NCI-H187 (cell line): ENCODE measurements around the gene PBX3.
"Not testable (repeated sequence)": the region's sequence is repeated elsewhere in the genome, so short reads cannot be mapped to it uniquely, and the experiment has no call there.

Source experiments
- DNase-seq, 2 experiments: peaks; one replicate each; lab custom pipeline; 2025; lab: John Stamatoyannopoulos, UW

The PBX3 gene

DNA sequence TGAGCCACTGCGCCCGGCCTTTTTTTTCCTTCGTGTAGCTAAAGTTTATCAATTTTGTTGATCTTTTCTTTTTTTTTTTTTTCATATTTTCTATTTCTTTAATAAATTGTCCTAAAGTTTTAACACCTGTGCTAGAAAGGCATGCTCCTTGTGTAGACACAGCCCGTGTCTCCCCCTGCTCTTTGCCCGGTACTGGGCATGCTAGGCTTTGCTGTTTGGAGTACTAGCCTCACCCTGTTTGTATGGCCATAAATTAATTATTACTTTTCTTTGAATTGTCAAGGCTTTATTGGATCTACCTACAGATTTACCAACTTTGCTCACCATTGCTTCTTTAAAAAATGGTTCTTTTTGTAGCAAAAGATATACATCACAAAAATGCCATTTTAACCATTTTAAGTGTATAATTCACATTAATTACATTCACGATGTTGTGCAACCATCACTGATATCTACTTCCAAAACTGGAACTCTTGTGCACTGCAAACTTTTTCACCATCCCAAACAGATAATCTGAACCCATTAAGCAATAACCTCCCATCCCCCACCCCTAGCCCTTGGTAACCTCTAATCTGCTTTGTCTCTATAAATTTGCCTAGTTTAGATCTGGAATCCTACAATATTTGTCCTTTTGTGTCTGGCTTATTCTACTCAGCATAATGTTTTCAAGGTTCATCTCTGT, 31.5 kb downstream of the PBX3 start:
- DNase-seq = not testable (repeated sequence)

DNA sequence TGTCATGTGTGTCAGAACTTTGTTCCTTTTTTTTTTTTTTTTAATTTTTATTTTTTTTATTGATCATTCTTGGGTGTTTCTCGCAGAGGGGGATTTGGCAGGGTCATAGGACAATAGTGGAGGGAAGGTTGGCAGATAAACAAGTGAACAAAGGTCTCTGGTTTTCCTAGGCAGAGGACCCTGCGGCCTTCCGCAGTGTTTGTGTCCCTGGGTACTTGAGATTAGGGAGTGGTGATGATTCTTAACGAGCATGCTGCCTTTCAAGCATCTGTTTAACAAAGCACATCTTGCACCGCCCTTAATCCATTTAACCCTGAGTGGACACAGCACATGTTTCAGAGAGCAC, 32.0 kb downstream of the PBX3 start:
- DNase-seq = not testable (repeated sequence)

DNA sequence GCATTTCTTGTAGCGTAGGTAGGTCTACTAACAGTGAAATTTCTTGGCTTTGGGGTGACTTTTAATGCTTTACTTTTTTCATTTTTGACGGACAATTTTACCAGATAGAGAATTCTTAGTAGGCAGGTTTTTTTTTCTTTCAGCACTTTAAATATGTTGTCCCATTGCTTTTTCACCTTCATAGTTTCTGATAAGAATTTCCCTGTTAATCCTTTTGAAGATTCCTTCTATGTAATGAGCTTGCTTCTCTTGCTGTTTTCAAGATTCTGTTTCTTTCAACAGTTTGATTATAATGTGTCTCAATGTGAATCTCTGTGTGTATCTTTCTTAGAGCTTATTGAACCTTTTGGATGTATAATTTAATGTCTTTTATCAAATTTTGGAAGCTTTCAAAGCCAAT, 35.5 kb downstream of the PBX3 start:
- DNase-seq = no peak

DNA sequence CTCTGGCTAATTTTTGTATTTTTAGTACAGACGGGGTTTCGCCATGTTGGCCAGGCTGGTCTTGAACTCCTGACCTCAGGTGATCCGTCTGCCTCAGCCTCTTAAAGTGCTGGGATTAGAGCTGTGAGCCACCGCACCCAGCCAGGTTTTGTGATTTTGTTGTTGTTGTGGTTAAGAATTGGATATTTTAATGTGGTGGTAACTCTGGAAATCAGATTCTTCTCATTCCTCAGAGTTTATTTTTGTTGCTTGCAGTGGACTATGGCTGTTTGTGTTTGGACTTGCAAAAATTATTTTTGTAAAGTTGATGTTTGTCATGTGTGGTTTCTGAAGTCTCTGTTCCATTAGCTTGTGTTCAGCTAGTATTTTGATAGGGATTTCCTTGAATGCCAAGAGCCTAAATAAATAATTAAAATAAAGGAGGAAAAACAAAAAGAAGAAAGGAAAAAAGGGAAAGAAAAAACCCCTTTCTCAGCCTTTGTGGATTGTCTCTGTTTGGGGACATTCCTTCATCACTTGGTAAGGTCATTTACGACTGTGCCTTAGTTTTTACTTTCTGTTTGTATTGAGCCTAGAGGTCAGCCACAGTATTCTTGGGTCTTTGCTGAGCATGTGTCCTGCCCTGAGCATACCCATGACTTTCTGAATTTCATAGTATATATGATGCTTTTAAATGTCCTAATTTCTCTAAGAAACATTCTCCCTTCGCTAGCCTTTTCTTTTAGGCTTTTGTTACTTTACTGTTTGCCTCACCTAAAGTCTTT, 37.3 kb downstream of the PBX3 start:
- DNase-seq = no peak

DNA sequence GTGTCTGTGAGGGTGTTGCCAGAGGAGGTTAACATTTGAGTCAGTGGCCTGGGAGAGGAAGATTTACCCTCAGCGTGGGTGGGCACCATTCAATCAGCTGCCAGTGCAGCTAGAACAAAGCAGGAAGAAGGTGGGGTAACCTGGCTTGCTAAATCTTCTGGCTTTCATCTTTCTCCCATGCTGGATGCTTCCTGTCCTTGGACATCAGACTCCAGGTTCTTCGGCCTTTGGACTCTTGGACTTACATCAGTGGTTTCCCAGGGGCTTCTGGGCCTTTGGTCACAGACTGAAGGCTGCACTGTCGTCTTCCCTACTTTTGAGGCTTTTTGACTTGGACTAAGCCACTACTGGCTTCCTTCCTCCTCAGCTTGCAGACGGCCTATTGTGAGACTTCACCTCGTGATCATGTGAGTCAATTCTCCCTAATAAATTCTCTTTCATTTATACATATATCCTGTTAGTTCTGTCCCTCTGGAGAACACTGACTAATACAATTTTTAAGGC, 38.1 kb downstream of the PBX3 start:
- no peak for DNase-seq

DNA sequence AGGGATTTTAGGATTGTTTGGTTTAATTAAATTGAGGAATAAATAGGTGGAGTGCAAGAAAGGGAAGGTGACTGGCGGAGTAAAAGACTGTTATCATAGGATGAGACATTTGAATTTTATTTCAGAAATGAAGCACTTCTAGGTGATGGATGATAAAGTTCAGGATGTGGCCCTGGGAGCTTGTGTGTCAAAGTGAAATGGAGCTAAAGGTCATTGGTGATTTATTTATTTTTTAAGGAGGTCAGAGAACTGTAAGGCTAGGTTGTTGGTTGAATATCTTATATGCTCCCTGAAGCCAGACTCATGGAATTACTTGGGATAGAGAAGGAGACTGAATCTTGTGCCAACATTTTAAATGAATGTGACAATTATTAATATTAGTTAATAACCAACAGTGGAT, 40.5 kb downstream of the PBX3 start:
- no peak for DNase-seq

DNA sequence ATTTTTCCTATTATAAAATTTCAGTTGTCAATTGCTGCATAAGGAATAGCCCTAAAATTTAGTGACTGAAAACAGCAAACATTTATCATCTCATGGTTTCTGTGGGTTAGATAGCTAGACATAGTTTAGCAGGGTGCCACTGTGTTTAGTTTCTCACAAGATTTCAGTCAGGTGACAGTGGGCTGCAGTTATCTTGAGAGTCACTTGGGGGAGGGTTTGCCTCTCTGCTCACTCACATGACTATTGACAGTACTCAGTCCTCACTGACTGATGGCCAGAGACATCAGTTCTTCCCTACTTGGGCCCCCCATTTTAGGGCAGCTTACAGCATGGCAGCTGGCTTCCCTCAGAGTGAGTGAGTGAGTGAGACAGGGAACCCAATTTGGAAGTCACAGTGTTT, 42.0 kb downstream of the PBX3 start:
- DNase-seq = no peak

DNA sequence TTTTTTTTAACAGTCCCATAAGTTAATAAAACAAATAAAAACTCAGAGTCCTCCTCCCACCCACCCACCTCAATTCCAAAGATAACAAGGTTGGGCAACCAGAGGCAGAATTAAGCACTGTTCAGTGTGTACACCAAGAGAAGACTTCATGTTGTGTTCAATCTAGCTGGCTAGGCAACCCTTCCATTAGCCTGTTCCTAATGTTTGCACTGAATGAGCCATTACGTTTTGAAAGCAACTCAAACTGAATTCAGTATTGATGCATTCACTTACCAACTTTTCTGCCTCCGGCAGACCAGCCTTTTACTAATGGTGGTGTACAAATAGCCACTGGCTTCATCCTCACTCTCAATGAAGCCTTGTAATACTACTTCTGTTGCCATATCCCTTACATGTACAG, 47.5 kb downstream of the PBX3 start:
- DNase-seq = no peak

DNA sequence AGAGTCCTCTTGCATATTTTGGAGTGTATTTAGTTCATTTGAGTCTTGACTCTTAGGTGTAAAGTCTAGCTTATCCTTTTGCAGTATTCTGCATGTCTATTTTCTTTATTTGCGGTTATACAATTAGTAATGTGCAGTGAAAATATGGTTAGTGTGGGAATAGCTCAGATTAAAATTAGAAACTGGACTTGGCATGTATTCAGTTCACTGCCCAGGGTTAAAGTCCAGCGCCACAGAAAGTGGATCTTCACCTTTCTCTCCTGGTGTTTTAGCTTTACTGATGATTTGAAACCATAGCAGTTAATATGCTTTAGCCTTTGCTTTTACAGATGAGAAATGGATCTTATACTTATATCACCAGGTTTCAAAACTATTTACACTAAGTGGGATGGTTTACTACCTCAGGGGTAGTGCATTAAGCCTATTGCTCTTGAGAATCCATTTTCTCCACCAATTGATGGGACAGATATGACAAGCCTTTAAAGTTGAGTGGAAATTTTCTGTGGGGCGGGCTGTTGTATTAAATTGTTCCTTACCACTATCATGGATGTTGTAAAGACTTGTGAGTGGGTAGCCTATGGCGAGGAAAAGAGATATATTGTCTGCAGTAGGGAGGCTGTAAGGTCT, 48.9 kb downstream of the PBX3 start:
- no peak for DNase-seq

DNA sequence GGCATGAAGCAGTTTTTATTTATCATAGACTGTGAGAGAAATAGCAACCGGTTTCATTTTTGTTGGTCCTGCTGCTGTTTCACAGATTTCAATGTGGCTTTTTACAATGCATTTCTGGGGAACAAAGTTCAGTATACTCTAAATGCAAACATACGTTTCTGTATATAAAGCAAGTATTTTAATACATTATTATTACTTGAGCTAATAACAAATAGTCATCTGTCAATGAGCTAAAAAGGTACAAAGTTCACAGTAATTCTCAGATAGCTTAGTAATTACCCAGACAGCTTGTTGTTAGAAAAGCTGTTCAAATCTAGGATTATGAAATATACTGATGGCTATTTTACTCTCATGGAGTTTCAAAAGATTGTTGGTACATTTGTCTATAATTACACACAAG, 50.8 kb downstream of the PBX3 start:
- DNase-seq = no peak

DNA sequence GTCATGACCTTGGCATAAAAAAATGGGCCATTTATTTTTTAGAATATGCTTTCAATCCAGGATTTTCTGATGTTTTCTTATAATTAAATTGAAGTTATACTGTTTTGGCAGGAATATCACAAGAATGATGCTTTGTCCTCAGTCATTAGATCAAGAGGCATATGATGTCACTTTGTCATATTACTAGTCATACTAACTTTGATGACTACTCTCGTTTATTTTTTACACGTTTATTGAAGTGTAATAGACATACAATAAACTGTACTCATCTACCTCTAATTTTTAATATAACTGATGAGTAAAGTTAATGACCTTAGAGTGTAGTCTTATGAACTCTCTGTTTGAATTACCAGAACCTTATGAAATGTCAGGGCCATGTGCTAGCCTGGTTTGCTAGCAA, 56.4 kb downstream of the PBX3 start:
- DNase-seq = no peak

DNA sequence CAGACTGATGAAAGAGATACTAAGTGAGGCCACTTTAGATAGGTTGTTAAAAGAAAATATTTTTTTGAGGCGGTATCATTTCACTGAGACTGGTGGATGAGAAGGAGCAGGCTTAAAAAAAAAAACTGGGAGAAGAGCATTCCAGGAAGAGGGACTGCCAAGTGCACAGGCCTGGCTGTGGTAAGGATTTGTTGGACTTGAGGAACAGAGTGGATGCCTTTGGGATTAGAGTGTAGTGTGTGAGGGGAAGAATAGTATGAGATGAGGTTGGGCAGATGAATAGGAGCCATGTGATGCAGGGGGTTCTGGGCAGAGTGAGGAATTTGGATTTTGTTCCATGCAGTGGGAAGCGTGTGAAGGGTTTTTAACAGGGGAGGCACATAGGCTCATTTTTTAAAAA, 57.9 kb downstream of the PBX3 start:
- DNase-seq = no peak

DNA sequence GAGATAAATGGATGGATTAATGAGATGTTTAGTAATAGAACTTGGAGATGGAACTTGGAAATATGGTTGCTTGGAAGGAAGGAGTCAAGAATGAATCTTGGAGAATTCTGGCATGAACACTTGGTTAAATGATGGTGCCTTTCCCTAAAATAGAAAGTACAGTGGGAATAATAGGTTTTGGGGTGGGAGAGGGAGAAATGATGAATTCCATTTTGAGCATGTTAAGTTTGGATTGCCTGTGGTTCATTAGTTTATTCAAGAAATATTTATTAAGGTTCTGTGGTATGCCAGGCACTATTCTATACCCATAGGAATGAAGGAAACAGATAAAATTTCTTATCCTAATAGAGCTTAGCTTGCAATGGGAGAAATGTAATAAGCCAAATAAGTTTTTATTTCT, 58.4 kb downstream of the PBX3 start:
- no peak for DNase-seq

DNA sequence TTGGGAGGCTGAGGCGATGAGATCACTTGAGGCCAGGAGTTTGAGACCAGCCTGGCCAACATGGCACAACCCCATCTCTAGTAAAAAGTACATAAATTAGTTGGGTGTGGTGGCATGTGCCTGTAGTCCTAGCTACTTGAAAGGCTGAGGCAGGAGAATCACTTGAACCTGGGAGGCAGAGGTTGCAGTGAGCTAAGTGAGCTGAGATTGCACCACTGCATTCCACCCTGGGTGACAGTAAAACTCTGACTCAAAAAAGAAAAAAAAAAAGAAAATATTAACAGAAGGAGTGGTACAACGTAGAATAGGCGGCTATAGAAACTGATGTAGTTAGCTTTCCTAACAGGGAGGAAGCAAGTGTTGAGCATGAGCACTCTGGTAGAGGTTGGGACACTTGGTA, 59.9 kb downstream of the PBX3 start:
- no peak for DNase-seq

DNA sequence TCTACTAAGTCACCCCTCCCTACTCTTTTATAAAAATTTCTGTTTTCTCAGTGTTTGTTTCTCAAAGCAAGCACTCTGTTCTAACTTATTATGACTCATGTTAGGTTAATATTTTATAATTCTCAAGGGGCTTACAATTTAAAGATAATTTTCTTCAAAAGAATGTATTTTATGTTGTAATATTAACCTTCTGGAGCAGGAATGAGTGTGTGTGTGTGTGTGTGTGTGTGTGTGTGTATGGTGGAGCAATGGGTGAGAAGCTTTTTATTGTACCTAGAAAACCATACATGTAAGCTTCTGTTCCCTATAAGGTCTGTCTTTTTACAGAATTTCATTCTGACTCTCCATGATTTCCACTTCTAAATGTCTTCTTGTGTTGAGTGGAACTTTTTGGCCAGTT, 63.0 kb downstream of the PBX3 start:
- DNase-seq = no peak

DNA sequence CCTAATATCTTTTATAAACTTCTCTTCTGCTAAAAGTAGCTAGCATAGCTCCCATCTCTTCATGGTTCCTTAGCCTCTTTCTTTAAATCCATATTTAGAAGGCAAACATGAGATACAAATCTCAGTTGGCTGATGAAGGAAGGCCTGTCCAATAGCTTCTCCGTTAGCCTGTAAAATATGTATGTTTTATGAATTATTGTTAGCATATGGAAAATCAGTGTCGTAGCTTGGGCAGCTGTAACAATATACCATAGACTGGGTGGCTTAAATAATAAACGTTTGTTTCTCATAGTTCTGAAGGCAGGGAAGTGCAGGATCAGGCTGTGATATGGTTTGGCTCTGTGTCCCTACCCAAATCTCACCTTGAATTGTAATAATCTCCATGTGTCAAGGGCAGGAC, 63.8 kb downstream of the PBX3 start:
- DNase-seq = no peak

DNA sequence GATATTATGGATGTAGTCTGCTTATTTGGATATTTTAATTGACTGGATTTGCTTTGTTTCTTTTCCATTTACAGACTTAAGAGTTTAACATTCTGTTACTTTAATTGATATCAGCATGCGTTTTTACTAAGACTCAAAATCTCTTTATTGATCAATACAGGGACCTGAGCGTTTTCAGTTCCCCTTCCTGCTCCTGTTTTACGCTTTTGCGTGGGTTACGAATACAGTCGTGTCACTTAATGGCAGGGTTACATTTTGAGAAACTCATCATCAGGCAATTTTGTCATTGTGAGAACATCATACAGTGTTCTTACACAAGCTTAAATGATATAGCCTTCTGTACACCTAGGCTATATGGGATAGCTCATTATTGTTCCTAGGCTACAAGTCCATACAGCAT, 65.2 kb downstream of the PBX3 start:
- no peak for DNase-seq

DNA sequence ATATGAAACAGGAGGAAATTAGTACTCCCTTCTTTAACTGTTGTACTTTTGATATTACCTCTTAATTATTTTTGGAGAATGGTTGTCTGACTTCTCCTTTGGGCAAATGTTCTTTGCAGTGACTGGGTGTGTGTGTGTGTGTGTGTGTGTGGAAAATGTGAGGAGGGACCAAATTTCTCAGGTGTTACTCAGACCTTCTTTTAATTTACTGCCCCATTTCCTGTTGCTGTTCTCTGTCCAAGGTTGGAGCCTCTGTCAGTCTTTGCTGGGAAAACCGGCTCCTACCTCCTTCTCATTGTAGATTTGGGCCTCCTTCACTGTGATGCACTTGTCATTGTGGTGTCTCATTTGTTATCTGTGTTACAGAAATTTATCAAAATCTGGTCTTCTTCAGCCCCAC, 68.4 kb downstream of the PBX3 start:
- no peak for DNase-seq

DNA sequence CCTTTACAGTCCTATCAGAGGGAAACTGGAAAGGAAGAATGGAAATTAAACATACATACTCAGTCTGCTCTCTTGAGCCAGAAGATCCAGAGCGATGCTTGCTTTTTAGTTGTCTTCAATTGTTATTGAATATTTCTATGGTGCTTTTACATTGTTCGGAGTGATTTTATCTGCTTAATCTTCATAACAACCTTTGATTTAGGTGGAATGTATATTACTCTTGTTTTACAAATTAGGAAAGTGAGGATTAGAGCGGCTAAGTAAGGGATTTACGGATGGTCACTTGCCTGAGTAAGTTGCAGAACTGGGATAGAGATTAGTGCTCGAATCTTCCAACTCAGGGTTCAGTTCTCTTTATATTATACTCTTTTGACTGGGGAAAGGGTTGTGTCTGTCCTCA, 69.1 kb downstream of the PBX3 start:
- no peak for DNase-seq

DNA sequence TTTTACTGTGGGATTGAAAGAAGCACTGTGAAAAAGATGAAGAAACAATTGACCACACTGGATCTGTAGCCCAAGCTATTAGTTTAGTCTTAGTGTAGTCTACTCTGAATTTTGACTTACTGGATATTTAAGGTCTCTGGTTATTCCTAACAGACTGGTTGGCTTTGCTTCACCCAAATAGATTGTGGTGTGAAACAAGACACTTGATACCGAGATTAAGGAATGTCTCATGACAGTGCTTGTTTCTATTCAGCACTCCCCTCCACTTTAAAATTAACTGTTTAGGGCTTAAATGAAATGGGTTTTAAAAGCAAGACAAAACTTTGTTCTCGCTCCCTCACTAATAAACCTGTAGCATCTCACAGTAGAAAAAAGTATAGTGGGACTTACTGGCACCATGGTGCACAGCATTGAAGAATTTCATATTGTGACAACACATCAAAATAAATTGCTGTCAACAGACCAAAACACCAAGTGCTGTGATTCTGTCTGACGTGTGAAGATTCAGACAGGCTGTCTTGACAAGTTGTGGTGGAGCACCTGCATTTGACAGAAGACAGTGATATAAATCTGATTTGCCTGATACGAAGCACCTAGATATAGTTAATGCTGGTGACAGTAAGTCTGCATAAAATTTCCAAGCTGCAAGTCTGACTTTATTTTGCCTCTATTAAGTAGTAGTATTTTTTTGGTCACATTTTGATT, 73.1 kb downstream of the PBX3 start:
- no peak for DNase-seq

DNA sequence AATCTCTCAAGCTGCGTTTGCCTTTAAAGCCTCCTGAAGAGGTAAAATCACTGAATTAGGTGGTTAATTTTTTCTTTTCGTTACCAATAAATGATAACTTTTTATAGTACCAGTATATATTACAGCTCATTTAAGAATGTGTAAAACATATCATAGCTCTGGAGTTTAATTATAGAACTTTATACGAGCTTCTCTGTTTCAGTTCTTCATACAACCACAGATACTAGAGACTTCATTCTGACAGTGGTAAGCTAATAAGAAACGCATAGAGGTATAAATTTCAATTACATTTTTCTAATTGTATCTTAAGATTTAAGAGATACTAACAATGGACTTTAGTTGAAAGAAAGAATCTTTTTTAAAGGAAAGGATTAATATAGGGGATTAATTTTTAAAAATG, 73.9 kb downstream of the PBX3 start:
- no peak for DNase-seq

DNA sequence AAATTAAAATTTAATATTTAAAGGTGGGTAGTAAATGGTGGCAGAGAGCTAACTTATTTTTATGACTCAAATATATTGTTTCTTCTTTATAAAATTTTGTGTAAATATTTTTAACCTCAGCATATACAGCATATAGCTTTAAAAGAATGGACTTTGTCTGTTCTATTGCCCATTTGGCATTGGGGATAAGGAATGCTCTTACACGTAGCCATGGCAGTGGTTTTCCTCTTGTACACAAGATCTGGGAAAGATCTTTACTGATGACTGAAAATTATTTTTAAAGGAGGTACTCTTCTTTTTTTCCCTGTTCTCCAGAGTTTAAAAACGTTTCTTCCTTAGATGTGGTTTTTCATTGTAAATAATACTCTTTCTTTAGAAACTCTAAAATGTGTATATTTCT, 75.0 kb downstream of the PBX3 start:
- DNase-seq = no peak

DNA sequence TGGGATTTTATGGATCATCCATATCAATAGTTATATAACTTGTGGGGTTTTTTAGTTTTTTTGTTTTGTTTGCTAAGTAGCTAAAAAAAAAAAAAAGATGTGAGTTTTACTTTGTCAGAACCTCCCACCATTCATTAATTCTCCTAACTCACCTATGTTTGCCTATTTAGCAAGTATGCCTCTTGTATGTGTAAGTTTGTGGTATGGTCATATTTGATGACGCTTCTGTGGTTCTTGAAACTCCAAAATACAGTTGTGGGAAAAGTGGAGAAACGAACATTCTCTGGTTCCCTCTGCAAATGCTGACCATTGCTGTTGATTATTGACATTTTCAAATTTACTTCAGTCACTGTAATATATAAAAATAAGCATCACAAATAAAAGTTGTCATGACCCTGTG, 75.7 kb downstream of the PBX3 start:
- no peak for DNase-seq
